BJ (cell line): ENCODE measurements around the gene CHSY1. TPM values are rescaled to one million over a fixed set of nuclear protein-coding genes. Genes with fewer than 3 reads are reported as not detected.

ENCODE experiments used
- CTCF ChIA-PET: fragments of 350-600 bp; formaldehyde crosslinking; extraction: SDS; loops from one replicate; lab custom pipeline; 2021; ENCODE audit warnings: antibody characterized with exemption, inconsistent platforms; lab: Yijun Ruan, JAX
- POLR2A ChIA-PET: fragments of 300-600 bp; sonication (Branson Sonifier 250); formaldehyde crosslinking; extraction: SDS; loops from one replicate; lab custom pipeline; 2021; ENCODE audit warnings: antibody characterized with exemption; lab: Charles Lee
- DNase-seq: peaks from one replicate; pipeline ENCODE4 v3.0.0-alpha.2; 2011; ENCODE audit warnings: low read depth
- H3K27me3 ChIP-seq: 2 replicates; pipeline ENCODE4 v1.6.0; 2011; ENCODE audit warnings: low read length; ENCODE audit not compliant: control insufficient read depth, insufficient read depth
- H3K36me3 ChIP-seq: 2 replicates; pipeline ENCODE4 v1.5.1; 2011; ENCODE audit warnings: low read length; ENCODE audit not compliant: control insufficient read depth, insufficient read depth
- H3K4me3 ChIP-seq: 2 replicates; pipeline ENCODE4 v1.5.1; 2011; ENCODE audit warnings: low read depth, mild to moderate bottlenecking, control low read depth, low read length
- polyA plus RNA-seq: library from polyadenylated mRNA; depleted of rRNA; stranded (reverse); fragments of >200 nt; gene quantifications from 2 replicates; pipeline ENCODE4 v1.2.3, GENCODE V29; 2011
- TF ChIP-seq, protein P1 (sequence below): IDR thresholded peaks from 2 replicates; pipeline ENCODE4 v1.5.1; 2011; ENCODE audit warnings: low read depth, mild to moderate bottlenecking, control low read depth, inconsistent platforms, low read length, moderate library complexity; ENCODE audit not compliant: insufficient read depth

CHSY1 gene
- polyA plus RNA-seq, 1 experiment = 17.7 TPM

- CTCF ChIA-PET = no interaction called here
- DNase-seq = no peak
- TF ChIP-seq, protein P1, sequence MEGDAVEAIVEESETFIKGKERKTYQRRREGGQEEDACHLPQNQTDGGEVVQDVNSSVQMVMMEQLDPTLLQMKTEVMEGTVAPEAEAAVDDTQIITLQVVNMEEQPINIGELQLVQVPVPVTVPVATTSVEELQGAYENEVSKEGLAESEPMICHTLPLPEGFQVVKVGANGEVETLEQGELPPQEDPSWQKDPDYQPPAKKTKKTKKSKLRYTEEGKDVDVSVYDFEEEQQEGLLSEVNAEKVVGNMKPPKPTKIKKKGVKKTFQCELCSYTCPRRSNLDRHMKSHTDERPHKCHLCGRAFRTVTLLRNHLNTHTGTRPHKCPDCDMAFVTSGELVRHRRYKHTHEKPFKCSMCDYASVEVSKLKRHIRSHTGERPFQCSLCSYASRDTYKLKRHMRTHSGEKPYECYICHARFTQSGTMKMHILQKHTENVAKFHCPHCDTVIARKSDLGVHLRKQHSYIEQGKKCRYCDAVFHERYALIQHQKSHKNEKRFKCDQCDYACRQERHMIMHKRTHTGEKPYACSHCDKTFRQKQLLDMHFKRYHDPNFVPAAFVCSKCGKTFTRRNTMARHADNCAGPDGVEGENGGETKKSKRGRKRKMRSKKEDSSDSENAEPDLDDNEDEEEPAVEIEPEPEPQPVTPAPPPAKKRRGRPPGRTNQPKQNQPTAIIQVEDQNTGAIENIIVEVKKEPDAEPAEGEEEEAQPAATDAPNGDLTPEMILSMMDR = no peak
These were observed 78.4 kb downstream of the CHSY1 start for GRCh38 chr15:101173233-101174119.

GRCh38 chr15:101172501-101173071 is 79.3 kb downstream of the CHSY1 start:
- Histone ChIP-seq H3K4me3 (no peak overlapping the region), H3K36me3 (no peaks in the 10 kb centered on the region; the same call in none of the 2 replicates), H3K27me3 (no peaks in the 10 kb centered on the region)
- CTCF ChIA-PET = interaction anchor here (1.1 to 1.5 kb wide), 2 partner anchors 8 to 86 kb away, joined by 3 to 4 read pairs; no protein-coding TSS in a partner anchor
- TF ChIP-seq, protein P1 = no peak
- POLR2A ChIA-PET = no interaction called here
- DNase-seq = no peak

More at GRCh38 chr15:101173233-101174119, 78.4 kb downstream of the CHSY1 start:
- H3K36me3 ChIP-seq = no peaks in the 10 kb centered on the region; the same call in none of the 2 replicates
- no peaks in the 10 kb centered on the region for H3K27me3 ChIP-seq
- POLR2A ChIA-PET = no interaction called here
- no peak overlapping the region for H3K4me3 ChIP-seq

DNA sequence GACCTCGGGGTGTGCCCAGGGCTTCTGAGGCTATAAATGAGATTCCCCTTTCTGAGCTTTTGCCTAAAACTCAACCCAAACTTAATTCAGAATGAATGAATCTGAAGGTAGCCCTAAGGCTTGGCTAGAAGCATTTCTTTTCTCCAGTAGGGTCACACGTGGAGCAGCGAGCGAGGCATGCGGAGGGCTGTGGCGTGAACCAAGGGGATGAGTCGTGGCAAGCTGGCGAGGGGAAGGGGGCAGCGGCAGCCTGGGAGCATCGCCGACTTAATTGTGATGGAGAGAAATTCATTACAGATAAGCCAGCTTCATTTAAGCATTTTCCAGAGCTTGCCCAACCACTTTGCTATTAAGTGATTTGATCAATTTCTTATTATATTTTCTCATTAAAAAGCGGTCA is 79.9 kb downstream of the CHSY1 start:
- no peaks in the 10 kb centered on the region; the same call in none of the 2 replicates for H3K36me3 ChIP-seq
- H3K27me3 ChIP-seq = no peaks in the 10 kb centered on the region
- ChIA-PET POLR2A (no interaction called here), CTCF (interaction anchor here (1.1 to 1.5 kb wide), 2 partner anchors 9 to 86 kb away, joined by 3 to 4 read pairs; no protein-coding TSS in a partner anchor)
- H3K4me3 ChIP-seq = no peak overlapping the region
- DNase-seq = no peak
- TF ChIP-seq, protein P1 = no peak

DNA sequence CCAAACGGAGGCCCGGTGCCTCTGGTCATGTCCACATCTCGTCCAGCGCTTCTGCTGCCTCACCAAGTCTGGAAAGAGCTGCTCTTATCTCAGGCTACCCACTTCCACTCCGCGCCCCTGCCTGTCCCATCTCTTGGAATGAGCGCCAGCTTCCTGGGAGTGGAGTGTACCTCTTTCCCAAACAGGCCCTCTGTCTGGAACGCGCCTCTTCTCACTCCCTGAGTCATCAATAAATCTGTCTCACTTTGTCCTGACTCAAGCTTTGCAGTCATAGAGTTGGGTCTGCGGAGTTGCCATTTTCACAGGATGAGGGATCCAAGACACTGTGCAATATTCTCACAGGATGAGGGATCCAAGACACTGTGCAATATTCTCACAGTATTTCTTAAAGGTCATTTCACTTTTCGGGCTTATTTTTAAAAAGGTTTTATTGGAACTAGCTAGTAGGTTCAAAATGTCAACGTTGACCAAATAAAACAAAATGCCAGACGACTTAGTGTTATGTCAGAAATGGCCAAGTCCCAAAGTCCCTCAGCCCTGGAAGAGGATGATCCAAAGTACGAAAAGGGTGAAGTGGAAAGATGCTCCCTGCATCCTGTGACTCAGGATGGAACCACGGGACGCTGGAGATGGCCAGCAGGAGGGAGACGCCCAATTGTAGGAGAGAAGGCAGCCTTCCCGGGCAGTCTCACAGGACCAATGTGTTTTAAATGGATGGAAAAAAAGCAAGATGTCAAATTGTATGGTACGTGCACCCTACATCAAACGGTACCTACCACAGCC is 81.1 kb downstream of the CHSY1 start:
- TF ChIP-seq, protein P1 = no peak
- H3K27me3 ChIP-seq = no peaks in the 10 kb centered on the region
- ChIA-PET POLR2A (no interaction called here), CTCF (interaction anchor here (0.7 to 1.5 kb wide), 3 partner anchors 9 to 88 kb away, joined by 3 to 4 read pairs (median 4); no protein-coding TSS in a partner anchor)
- H3K36me3 ChIP-seq = no peaks in the 10 kb centered on the region; the same call in none of the 2 replicates
- no peak for DNase-seq
- H3K4me3 ChIP-seq = no peak overlapping the region
